BJ (cell line): Measurements from ENCODE around the gene PRG2. TPM values are rescaled to one million over a fixed set of nuclear protein-coding genes. Genes with fewer than 3 reads are reported as not detected.

Experiments used
- CTCF ChIA-PET: fragments of 350-600 bp; formaldehyde crosslinking; extraction: SDS; loops from one replicate; lab custom pipeline; 2021; ENCODE audit warnings: antibody characterized with exemption, inconsistent platforms; lab: Yijun Ruan, JAX
- POLR2A ChIA-PET: fragments of 300-600 bp; sonication (Branson Sonifier 250); formaldehyde crosslinking; extraction: SDS; loops from one replicate; lab custom pipeline; 2021; ENCODE audit warnings: antibody characterized with exemption; lab: Charles Lee
- DNase-seq: peaks from one replicate; pipeline ENCODE4 v3.0.0-alpha.2; 2011; ENCODE audit warnings: low read depth
- H3K27me3 ChIP-seq: 2 replicates; pipeline ENCODE4 v1.6.0; 2011; ENCODE audit warnings: low read length; ENCODE audit not compliant: control insufficient read depth, insufficient read depth
- H3K36me3 ChIP-seq: 2 replicates; pipeline ENCODE4 v1.5.1; 2011; ENCODE audit warnings: low read length; ENCODE audit not compliant: control insufficient read depth, insufficient read depth
- H3K4me3 ChIP-seq: 2 replicates; pipeline ENCODE4 v1.5.1; 2011; ENCODE audit warnings: low read depth, mild to moderate bottlenecking, control low read depth, low read length
- polyA plus RNA-seq: library from polyadenylated mRNA; depleted of rRNA; stranded (reverse); fragments of >200 nt; gene quantifications from 2 replicates; pipeline ENCODE4 v1.2.3, GENCODE V29; 2011
- TF ChIP-seq, protein P1 (sequence below): IDR thresholded peaks from 2 replicates; pipeline ENCODE4 v1.5.1; 2011; ENCODE audit warnings: low read depth, mild to moderate bottlenecking, control low read depth, inconsistent platforms, low read length, moderate library complexity; ENCODE audit not compliant: insufficient read depth

The PRG2 gene
- polyA plus RNA-seq, 1 experiment = not detected

DNA sequence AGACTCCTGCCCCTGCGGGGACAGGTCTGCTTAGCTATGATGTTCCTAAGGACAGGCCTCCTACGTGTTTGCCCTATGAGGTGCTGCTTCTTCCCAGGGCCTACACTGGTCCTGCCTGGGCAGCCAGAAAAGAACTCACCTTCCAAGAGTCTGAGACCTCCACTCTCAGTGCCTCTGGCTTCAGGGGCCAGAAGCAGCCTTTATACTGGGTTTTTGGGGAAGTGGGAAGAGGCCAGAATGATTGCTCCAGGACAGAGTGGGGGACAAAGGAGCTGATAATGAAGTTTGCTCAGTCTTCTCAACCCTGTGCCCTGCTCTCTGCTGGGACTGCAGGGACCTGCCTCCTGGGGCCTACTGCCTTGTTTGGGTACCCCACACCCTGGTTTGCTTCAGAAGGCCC lies 9.5 kb downstream of the PRG2 start, which contains the start of gene PRG3:
Gene PRG3, minus strand, starts transcription at position 176 of the 400 bp plus-strand sequence. CDS start 442 bp downstream, outside the sequence.
- POLR2A ChIA-PET = no interaction called here
- CTCF ChIA-PET = no interaction called here
- no peak within 1 kb of the TSS for H3K4me3 ChIP-seq
- no peaks in the 10 kb centered on the region for H3K36me3 ChIP-seq
- H3K27me3 ChIP-seq = peaks cover 6% of the 10 kb centered on the region
- TF ChIP-seq, protein P1, sequence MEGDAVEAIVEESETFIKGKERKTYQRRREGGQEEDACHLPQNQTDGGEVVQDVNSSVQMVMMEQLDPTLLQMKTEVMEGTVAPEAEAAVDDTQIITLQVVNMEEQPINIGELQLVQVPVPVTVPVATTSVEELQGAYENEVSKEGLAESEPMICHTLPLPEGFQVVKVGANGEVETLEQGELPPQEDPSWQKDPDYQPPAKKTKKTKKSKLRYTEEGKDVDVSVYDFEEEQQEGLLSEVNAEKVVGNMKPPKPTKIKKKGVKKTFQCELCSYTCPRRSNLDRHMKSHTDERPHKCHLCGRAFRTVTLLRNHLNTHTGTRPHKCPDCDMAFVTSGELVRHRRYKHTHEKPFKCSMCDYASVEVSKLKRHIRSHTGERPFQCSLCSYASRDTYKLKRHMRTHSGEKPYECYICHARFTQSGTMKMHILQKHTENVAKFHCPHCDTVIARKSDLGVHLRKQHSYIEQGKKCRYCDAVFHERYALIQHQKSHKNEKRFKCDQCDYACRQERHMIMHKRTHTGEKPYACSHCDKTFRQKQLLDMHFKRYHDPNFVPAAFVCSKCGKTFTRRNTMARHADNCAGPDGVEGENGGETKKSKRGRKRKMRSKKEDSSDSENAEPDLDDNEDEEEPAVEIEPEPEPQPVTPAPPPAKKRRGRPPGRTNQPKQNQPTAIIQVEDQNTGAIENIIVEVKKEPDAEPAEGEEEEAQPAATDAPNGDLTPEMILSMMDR = no peak
- no peak for DNase-seq

DNA sequence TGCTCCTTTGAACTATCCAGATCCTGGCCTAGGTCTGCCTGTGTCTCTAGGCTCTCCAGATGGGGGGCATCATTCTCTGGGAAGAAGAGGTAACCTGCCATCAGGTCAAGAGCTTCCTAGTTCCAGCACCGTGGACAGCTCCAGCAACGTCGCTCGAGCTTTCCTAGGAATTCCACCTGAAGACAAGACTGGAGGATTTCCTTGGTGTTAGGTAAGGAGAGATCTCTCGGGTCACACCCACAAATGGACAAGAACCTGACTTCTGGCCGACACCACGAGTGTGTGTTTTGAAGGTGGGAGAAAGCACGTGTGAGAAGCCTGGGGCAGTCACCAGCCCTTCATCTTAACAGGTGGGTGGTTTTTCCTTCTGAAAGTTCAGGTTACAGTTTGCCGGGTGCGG lies 10.7 kb downstream of the PRG2 start:
- POLR2A ChIA-PET = no interaction called here

DNA sequence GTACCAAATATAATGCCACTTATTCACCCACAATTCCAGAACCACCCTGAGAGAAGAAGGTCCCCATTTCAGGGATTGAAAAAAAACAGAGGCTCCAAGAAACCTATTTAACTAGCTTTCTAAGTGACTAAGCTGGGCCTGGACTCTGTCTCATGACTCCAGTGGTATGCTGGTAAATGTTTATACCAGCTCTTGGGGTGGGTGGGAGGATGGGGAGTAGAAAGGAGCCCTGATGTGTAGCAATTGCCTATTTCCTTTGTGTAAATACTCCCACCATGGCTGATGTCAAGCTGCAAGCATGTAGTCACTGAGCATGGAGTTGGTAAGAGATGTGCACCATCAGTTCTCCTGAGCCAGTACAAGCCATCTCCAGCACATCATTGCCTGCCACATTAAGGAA lies 12.3 kb downstream of the PRG2 start:
- TF ChIP-seq, protein P1 = no peak
- Histone ChIP-seq H3K36me3 (no peaks in the 10 kb centered on the region), H3K27me3 (peaks cover 4% of the 10 kb centered on the region), H3K4me3 (no peak overlapping the region)
- ChIA-PET CTCF (no interaction called here), POLR2A (no interaction called here)
- DNase-seq = no peak

More for the DNA sequence above, 10.7 kb downstream of the PRG2 start:
- peaks cover 5% of the 10 kb centered on the region for H3K27me3 ChIP-seq
- CTCF ChIA-PET = interaction anchor here (0.9 to 1.3 kb wide), 3 partner anchors 9 to 131 kb away, joined by 3 to 5 read pairs (median 3); no protein-coding TSS in a partner anchor
- H3K4me3 ChIP-seq = no peak overlapping the region
- no peak for DNase-seq
- TF ChIP-seq, protein P1 = no peak
- no peaks in the 10 kb centered on the region for H3K36me3 ChIP-seq

DNA sequence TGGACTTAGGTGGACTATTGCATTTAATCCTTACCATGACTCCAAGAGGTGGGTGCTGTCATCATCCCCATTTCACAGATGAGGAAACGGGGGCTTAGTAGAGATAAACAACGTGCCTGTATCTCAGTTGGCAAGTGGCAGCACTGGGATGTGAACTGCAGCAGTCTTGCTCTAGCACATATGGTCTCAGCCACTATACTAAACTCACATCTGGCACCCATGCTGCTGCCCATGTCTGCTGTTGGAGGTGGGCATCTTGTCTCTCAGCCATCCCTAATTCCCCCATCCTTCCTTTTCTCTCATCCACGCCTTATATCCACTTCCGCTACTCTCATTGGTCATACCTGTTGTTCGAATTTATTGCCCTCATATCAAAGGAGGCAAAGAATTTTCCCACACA lies 13.3 kb downstream of the PRG2 start:
- TF ChIP-seq, protein P1 = no peak
- Histone ChIP-seq H3K27me3 (peaks cover 4% of the 10 kb centered on the region), H3K4me3 (no peak overlapping the region), H3K36me3 (no peaks in the 10 kb centered on the region)
- ChIA-PET CTCF (no interaction called here), POLR2A (no interaction called here)
- no peak for DNase-seq

DNA sequence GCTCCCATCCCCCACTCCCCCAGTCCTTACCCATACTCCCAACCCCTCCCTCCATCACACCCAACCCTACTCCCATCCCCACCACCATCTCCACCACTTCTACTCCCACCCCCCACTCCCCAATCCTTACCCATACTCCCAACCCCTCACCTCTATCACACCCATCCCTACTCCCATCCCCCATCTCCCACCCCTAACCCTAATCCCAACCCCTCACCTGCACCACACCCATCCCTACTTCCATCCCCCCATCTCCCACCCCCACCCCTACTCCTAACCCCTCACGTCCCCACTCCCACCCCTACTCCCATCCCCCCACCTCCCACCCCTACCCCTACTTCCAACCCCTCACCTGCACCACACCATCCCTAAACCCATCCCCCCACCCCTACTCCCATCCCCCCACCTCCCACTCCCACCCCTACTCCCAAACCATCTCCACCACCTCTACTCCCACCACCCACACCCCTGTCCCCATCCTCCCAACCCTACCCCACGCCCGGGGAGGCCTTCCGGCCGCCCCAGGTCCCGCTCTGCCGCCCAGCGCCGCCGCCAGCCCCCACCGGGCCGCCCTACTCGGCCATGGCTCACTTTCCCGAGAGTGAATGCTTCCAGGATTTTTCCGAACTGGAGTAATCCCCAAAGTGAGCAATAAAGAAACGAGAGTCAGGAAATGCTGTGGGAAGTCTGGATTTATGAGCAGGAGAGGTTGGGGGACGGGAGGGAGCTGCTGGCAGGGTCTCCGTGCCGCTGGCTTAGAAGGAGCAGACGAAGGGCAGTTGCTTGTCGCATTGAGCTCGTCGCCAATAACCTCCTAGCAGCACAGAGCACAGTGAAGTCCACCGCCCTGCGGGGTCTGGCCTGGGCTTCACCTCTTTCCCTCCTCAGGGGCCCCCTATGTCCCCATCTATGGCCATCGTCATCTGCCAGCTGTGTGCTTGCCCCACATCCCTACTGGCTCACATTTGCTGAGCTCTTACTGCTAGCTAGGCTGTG lies 14.1 kb downstream of the PRG2 start:
- TF ChIP-seq, protein P1 = no peak

More for the DNA sequence above, 14.1 kb downstream of the PRG2 start:
- DNase-seq = no peak
- CTCF ChIA-PET = no interaction called here
- H3K36me3 ChIP-seq = no peaks in the 10 kb centered on the region
- POLR2A ChIA-PET = no interaction called here
- no peak overlapping the region for H3K4me3 ChIP-seq
- peaks cover 4% of the 10 kb centered on the region for H3K27me3 ChIP-seq
